HG03280 (cell line): ENCODE measurements around the gene APRT.
"Not testable (repeated sequence)": the region's sequence is repeated elsewhere in the genome, so short reads cannot be mapped to it uniquely, and the experiment has no call there.

Experiments
- ATAC-seq: cut with Tn5 transposase; IDR thresholded peaks from one replicate; pipeline ENCODE4 v1.9.1; 2021; ENCODE audit warnings: mild to moderate bottlenecking, moderate library complexity; ENCODE audit not compliant: unreplicated experiment

Gene APRT

DNA sequence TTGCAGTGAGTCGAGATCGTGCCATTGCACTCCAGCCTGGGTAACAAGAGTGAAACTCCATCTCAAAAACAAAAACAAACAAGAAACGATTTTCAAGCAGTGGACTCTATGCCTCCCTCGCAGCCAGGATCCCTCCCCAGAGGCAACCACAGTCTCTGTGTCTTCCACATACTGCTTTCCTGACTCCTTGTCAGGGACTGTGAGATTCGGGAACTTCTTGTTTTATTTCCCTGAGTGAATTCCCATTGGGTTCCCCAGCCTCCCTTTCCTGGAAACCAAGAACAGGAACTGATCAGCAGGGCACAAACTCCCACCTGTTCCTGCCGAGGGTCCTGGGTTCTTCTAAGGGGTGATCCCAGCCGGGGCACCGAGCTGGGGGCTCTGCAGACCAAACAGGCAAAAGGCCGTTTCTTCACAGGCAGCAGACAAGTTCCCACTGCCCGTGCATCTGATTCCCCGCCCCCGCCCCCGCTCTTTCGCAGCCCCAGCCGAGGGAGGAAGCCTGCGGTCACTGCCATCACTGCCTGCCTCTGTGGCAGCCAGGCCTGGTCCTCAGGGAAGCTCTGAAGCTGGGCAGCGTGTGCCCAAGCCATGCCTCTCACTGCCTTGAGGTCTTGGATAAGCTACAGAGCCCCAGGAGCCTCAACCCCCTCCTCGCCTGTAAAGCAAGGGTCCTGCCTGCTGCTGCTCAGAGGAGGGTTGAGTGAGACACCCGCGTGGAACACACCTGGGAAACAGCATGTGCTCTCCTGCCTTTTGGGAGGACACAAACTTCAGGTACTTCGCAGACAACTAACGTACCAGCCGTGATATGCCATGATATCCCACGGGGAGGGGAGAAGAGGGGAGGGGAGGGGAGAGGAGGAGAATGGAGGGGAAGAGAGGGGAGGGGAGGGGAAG, 21.2 kb downstream of the APRT start:
- no peak for ATAC-seq

DNA sequence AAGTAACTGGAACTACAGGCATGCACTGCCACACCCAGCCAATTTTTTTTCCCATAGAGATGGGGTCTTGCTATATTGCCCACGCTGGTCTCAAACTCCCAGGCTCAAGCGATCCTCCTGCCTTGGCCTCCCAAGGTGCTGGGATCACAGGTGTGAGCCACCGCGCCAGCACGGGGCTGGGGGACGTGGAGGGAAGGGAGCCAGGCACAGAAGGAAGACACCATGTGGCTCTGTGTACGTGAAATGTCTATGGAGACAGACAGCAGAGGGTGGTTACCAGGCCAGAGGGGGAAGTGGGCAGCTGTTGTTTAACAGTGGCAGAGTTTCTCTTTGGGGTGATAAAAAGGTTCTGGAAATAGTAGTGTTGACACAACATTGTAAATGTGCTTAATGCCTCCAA, 22.1 kb downstream of the APRT start:
- ATAC-seq, result no peak

DNA sequence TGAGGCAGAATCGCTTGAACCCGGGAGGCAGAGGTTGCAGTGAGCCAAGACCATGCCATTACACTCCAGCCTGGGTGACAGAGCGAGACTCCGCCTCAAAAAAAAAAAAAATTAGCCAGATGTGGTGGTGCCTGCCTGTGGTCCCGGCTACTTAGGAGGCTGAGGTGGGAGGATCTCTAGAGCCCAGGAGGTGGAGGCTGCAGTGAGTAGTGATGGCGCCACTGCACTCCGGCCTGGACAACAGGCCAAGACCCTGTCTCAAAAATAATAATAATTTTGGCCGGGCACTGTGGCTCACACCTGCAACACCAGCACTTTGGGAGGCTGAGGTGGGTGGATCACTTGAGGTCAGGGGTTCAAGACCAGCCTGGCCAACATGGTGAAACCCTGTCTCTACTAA, 23.0 kb downstream of the APRT start:
- ATAC-seq, result not testable (repeated sequence)

DNA sequence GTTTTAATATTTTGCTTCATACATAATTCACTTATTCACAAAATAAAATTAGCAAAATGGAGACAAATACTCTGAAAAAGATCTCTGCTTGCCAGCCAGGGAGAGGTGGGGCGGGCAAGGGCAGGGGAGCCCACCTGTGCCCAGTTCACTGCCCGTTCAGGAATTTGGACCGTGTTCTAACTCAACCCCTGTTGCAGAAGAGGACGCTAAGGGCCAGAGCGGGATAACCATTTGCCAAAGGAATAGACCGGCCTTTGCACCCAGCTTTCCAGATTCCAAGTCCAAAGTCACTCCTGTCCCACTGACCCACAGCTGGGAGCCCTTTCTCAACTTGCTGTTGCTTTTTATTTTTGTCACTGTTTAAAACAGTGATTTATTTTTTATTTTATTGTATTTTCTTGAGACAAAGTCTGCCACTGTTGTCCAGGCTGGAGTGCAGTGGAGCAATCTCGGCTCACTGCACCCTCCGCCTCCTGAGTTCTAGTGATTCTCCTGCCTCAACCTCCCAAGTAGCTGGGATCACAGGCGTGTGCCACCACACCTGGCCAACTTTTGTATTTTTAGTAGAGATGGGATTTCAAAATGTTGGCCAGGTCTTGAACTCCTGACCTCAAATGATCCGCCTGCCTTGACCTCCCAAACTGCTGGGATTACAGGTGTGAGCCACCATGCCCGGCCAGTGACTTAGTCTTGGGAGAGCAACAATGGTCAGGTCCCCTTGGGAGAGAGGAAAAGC, 24.0 kb downstream of the APRT start:
- no peak for ATAC-seq

DNA sequence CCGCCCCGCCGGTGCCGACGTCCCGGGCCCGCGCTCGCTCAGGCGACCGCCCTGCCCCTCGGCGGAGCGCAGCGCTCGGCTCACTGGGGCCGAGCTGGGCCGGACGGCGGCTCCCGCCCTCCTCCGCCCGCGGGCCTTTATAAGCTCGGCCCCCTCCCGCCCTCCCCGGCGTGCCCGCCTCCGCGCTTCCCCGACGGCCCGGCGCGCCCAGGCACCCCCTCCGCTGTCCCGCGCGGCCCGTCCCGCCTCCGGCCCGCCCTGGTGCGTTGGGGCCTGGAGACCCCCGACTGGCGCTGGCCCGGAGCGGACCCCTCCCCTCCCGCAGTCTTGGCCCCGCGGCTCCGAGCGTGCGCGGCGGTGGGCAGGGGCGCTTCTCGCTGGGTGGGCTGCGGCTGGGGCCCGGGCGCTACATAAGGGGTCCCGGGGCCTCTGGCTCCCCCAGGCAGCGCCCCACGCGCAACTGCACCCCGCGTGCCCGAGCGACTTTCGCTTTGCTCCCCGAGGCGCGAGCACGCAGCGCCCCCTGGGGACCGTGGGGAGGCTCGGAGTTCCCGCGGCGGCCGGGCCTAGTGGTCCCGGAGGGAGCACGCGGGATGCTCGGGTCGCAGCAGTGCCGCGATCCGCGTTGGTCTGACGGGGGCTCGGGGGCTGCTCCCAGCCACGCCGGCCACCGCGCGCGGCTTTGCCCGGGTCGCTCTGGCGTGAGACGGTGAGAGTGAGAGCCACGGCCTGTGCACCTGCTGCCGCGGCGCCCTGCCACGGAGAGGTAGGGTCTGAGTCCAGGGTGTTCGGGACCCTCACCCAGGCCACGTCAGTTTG, 26.4 kb downstream of the APRT start, which contains the start of gene PIEZO1:
Gene PIEZO1, minus strand, starts transcription at position 115 of the 819 bp plus-strand sequence. CDS start 256 bp downstream, outside the sequence.
- peak; percentile 34 for ATAC-seq

DNA sequence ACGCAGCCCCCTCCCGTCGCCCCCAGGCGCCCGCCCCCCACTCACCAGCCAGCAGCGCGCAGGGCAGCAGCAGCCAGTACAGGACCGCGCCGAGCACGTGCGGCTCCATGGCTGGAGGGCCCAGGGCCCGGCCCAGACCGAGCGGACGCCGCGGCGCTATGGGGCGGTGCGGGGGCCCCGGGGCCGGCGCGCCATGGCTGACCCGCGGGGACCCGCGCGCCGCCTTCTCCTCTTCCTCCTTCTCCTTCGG, 26.9 kb downstream of the APRT start:
- peak; percentile 25 for ATAC-seq

DNA sequence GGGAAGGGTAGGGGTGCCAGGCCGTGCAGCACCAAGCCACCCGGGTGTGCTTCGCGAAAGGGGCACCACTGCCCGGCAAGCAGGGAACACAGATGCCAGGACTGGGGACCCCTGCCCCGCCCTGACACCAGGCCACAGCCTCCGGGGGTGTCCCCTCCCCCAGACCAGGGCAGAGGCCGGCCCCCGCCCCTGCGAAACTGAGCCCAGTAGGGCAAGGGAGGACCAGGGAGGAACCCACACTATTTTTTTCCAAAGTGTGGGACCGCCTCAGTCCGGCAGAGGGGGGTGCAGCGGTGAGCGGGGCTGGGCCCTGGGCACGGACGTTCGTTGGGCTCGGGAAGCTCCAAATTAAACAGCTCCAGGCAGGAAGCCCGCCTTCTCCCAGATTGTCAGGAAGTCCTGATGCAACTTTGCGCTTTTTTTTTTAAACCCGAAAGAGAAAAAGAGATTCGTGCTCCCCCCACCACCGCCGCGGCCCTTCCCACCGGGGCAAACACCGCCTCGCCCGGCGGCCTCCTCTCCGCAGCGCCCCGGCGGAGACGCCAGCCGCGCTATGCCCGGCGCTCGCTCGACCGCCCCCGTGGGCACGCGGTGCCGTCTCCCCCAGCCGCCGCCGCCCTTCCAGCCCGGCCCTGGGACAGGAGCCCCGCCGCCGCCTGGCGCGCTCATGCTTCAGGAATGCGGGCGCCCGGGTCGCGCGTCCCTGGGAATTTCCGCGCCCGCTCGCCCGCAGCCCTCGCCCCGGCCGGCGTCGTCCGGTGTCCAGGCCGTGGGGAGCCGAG, 27.5 kb downstream of the APRT start:
- peak; percentile 29 for ATAC-seq

DNA sequence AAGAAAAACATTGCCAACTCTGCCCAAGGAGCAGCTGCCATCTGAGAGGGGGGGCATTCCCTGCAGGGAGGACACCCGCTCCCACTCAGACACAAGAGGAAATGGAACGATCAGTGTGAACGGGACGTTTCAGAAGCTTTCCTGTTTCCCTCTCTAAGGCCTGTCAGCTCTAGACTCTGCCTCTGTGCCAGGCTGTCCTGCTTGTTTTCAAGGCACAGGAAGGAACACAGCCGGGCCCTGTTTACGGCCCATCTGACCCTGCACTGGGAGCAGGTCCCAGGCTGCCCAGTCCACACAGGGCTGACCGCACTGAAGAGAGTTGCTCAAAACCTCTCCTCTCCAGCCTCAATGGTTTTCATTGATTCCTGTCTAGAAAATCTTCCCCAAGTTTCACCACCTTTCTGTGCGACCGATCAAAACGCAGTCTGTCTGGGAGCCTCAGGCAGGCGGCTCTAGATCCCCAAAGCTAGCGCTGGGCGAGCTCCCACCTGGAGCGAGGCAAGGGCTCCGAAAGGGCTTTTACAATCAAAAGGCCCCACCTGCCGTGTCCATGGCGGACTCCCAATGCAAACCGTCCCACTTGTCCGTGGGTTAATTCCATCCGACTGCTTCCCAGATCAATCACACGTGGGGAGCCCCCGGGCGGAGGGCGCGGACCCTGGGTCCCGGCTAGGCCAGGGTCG, 28.2 kb downstream of the APRT start:
- ATAC-seq, result no peak

DNA sequence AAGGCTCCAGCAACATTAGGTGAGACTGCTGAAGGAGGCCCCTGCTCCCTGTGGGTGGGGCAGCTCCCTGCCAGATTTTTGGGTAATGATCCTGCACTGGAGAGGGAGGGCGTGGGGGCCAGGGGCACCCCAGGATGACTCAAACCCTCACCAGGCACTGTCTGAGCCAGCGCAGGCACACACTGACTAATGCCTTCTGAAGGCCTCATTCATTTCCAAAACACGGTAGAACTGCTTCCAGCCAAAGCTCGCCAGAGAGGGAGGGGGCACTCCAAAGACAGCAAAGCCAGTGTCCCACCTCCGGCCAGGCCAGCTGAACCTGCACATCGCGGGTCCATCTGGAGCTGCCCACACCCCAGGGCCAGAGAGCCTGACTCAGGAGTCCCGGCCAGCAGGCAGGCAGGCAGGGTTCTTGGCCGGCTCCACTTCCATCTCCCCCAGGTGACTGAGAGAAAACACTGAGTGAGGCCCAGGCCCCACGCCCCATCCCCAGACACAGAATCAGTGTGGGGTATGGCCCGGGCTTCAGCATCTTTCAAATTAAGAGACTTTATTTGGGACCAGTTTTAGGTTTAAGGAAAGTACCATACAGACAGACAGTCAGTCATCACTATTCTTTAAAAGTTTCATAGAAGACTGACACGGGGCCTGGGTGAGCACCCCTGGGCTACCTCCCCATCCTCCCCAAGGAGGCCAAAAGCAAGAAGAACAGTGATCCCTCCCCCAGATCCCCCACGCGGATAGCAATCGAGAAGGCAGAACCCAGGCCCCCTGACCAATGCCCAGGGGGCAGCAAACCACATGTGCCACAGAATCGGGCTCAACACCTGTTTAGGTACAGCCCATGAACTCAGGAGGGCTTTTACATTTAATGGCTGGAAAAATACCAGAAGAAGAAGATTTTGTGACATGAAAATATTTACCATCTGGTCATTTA, 29.0 kb downstream of the APRT start:
- no peak for ATAC-seq

DNA sequence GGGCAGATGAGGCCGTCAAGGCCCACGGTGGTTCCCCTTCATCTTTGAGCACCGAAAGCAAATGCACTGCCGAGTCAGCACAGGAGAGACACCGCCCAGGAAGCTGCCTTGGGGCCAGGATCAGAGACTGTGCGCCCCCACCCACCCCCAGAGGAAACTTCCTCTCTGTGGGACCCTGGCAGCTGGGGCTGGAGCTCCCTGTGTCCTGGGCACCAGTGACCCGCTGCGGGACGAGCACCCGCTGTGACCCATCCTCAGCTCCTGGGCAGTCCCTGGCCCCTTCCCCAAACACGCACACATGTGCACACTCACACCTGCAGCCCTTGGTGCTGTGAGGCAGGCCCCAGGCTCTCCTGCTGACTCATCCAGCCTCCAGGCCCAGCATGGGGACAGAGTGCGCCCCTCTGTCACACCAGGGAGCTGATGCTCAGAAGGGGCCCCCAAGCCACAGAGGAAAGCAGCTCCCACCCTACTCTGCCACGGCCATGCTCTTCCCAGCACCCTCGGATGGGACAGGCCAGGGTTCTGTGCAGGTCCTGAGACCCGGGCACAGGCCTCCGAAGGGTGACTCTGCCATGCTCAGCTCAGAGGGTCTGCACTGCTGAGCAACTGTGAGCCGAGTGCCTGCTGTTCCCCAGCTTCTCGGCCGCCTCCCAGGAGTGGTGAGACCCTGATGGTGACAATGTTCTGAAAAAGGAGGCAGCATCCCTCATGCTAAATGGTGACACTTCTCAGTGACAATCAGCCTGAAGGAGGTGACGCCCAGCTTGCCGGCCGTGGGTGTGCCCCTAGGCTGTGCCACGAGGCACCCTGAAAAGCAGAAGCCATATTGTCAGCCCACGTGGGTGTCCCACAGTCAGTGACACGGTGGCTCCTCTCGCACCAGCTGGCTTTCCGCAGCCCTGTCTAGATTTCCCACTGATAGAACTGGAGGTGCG, 30.3 kb downstream of the APRT start:
- peak; percentile 39 for ATAC-seq

DNA sequence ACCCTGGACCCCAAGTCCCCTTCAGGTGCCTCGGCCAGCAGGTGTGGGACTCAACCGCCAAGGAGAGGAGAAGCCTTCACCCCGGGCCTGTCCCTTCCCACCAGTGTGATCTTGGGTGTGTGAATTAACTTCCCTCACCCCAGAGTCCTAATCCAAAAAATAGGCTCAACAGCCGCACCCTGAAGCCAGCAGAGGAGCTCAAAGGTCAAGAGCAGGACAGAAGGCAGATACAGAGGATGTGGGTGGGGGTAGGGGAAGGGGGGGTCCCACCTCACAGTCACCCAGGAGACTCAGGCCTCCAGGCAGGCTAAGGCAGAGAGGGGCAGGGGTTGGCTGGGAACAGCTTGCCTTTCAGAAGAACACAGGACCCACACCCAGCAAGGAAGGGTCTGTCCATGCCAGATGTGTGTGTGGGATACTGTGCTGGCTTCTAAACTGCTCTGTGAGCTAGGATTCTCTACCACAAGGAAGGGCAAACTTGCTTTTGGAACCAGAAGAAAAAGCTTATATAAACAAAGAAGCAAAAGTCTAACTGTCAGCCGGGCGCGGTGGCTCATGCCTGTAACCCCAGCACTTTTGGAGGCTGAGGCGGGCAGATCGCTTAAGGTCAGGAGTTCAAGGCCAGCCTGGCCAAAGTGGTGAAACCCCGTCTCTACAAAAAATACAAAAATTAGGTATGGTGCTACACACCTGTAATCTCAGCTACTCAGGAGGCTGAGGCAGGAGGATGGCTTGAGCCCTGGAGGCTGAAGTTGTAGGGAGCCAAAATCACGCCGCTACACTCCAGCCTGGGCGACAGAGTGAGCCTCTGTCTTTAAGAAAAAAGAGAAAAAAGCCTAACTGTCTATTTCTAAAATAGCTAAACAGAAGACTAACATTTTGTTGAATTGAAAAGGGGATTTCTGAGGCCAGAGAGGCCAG, 31.3 kb downstream of the APRT start:
- ATAC-seq, result no peak

DNA sequence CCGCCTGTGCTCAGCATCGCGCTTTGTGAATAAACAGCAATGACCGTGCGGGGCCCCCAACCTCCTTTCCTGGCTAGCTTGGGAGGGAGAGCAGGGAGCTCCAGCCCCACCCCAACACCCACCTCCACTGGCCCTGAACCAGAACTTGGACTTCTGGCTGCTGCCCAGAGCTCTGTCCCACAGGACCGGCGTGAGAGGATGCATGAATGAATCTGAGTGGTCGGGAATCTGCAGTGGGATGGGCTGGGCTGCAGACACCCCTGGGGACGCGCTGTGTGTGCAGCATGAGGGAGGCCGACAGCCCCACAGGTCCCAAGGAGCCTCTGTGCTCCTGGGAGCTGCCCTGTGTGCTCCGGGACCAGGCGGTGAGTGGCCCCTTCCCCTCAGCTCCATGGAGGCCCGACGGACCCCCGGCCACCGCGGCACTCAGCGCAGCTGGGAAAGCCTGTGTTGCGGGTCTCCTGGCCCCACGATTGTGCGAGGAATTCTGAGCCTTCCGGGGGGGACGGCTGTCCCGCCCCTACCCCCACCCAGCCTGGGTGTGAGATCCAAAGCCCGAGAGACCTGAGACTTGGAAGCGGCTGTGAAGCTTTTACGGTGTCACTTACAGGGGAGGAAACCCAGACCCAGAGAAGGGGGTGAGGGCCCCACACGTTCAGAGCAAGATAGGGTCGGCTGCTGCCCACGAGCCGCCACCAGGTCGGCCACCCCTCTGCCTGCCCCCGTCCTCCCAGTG, 32.2 kb downstream of the APRT start:
- ATAC-seq, result no peak

DNA sequence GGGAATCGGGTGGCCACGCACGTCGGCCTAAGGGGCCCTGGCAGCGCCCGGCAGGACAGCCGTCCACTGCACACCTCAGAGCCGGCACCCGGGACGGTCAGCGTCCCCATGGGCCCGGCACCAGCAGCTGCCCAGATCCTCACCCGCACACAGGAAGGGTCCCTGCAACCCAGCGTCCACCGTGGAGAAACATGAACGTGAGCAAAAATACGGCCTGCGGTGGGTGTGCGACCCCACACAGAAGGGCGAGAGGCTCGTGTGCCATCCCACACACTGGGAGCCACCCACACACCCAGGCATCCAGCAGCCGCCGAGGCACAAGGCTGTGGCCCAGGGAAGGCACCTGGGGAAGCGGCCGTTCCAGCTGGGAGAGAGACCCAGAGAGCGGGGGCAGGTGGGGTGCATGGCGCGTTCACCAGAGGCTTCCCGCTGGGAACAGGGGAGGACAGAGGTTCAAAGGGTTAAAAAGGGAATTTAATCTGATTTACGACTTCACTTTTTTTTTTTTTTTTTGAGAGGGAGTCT, 33.1 kb downstream of the APRT start:
- no peak for ATAC-seq

DNA sequence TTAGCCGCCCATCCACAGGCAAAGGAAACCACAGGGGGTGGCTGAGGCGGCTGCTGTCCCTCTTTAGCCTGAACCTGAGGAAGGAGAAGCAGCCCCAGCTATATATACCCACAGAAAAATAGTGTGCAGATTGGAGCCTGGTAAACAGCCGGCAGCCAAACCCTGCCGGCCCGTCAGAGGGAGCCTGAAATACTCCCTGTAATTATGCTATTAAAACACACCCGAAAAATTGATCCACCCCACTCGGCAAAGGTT, 33.5 kb downstream of the APRT start:
- ATAC-seq, result no peak

DNA sequence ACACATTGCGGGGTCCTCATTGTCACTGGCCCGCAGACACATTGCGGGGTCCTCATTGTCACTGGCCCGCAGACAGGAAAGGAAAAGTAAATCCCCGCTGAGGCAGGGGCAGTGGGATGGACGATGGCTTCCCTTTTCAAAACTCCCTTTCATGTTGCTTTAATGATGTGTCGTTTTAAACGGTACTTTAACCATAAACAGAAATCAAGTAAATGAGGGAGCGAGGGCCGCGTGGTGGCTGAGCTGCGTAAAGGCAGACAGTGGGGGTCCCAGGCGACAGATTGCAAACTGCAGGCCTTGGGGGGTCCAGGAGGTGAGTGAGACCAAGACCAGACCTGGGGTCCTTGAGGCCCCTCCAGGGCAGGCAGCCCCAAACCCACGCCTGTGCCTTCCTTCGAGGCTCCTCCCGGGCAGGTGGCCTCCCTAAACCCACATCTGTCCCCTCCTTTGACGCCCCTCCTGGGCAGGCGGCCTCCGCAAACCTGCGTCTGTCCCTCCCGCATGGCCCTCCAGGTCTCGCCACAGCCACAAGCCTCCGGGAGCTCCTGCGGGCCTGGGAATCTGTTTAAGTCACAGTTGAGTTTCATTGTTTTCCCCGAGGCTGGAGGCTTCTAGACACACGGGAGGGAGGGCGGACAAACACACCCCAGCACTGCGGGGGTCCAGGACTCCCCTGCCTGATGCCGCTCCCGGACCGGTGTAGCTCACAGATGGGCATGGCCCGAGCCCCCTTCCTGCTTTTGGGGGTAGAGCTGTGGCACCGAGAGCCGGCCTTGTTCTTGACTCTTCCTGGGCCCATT, 34.1 kb downstream of the APRT start:
- ATAC-seq, result no peak
